HUES48 (cell line): ENCODE results near the gene ZBTB5.
"Not testable (repeated sequence)": the region's sequence is repeated elsewhere in the genome, so short reads cannot be mapped to it uniquely, and the experiment has no call there.

ENCODE experiments used
- H3K27ac ChIP-seq: one replicate; pipeline ENCODE4 v1.7.0; 2013; ENCODE audit warnings: low read depth, low read length, inconsistent platforms
- H3K27me3 ChIP-seq: 2 replicates; pipeline ENCODE4 v1.6.1; 2013; ENCODE audit warnings: mild to moderate bottlenecking, low read length; ENCODE audit not compliant: control insufficient read depth, insufficient read depth
- H3K36me3 ChIP-seq: 2 replicates; pipeline ENCODE4 v1.6.1; 2013; ENCODE audit warnings: low read length; ENCODE audit not compliant: control insufficient read depth, insufficient read depth
- H3K4me1 ChIP-seq: 2 replicates; pipeline ENCODE4 v1.6.1; 2013; ENCODE audit warnings: mild to moderate bottlenecking, low read length; ENCODE audit not compliant: control insufficient read depth, insufficient read depth
- H3K4me3 ChIP-seq: 2 replicates; pipeline ENCODE4 v1.5.1; 2013; ENCODE audit warnings: mild to moderate bottlenecking, low read depth, low read length
- H3K9ac ChIP-seq: 2 replicates; pipeline ENCODE4 v1.6.1; 2013; ENCODE audit warnings: mild to moderate bottlenecking, low read depth, low read length, moderate library complexity
- H3K9me3 ChIP-seq: 2 replicates; pipeline ENCODE4 v1.6.1; 2013; ENCODE audit warnings: low read length; ENCODE audit not compliant: control insufficient read depth, insufficient read depth

The ZBTB5 gene

GRCh38 chr9:37398464-37399025 is 66.7 kb downstream of the ZBTB5 start:
- no peak overlapping the region for H3K27ac ChIP-seq
- no peaks in the 10 kb centered on the region for H3K27me3 ChIP-seq
- no peaks in the 10 kb centered on the region for H3K4me1 ChIP-seq

GRCh38 chr9:37397948-37398347 is 67.3 kb downstream of the ZBTB5 start:
- not testable (repeated sequence) for H3K4me3 ChIP-seq, H3K36me3 ChIP-seq, H3K27ac ChIP-seq, H3K27me3 ChIP-seq, H3K4me1 ChIP-seq, H3K9me3 ChIP-seq, H3K9ac ChIP-seq

More at GRCh38 chr9:37398464-37399025, 66.7 kb downstream of the ZBTB5 start:
- H3K9ac ChIP-seq, result no peak overlapping the region
- H3K36me3 ChIP-seq, result no peaks in the 10 kb centered on the region
- no peak overlapping the region for H3K4me3 ChIP-seq
- H3K9me3 ChIP-seq, result no peaks in the 10 kb centered on the region

GRCh38 chr9:37395663-37396062 is 69.6 kb downstream of the ZBTB5 start:
- Histone ChIP-seq H3K4me1 (no peaks in the 10 kb centered on the region), H3K27me3 (no peaks in the 10 kb centered on the region), H3K9ac (no peak overlapping the region), H3K4me3 (no peak overlapping the region), H3K36me3 (no peaks in the 10 kb centered on the region), H3K9me3 (no peaks in the 10 kb centered on the region), H3K27ac (no peak overlapping the region)

DNA sequence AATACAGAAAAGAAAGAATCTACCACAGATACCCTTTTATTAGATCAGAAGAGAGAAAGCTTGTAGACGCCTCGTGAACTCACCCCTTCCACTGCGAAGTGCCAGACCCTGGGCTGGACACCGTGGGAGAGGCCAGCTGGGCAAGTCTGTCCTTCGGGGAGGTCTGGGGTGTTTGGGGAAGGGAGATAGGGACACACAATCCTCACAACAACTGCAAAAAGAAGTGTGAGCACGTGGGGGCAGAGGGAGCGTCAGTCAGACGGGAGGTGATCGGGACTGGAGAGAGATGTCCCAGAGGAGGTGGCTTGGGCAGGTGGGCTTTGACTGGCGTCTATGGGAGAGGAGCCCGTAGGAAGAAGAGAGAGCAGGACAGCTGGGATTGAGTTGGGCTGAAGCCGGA is 70.0 kb downstream of the ZBTB5 start:
- Histone ChIP-seq H3K9me3 (no peaks in the 10 kb centered on the region), H3K27ac (no peak overlapping the region)

DNA sequence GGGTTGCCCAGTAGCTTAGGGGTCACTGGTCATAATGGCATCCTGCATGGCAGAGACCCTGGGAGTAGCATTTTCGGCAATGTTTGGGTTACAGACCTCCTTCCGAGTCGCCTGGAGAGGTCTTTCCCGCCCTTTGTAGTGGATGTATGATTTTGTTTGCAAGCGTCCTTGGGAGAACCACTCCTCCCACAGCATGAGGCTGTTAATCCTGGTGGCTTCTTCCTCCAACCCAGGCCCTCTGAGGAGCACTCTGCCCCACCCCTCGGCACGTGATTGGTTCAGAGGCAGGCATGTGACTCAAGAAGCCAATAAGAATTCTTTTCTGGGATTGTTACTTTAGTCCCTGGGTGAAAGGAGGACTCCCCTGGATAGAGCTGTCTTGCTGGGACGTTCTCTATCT is 73.0 kb downstream of the ZBTB5 start:
- H3K36me3 ChIP-seq, result no peaks in the 10 kb centered on the region
- H3K27ac ChIP-seq, result no peak overlapping the region
- H3K27me3 ChIP-seq, result no peaks in the 10 kb centered on the region
- H3K4me3 ChIP-seq, result no peak overlapping the region
- no peak overlapping the region for H3K9ac ChIP-seq
- H3K9me3 ChIP-seq, result no peaks in the 10 kb centered on the region
- H3K4me1 ChIP-seq, result no peaks in the 10 kb centered on the region

More for the DNA sequence above, 70.0 kb downstream of the ZBTB5 start:
- Histone ChIP-seq H3K4me1 (no peaks in the 10 kb centered on the region), H3K27me3 (no peaks in the 10 kb centered on the region), H3K36me3 (no peaks in the 10 kb centered on the region), H3K9ac (no peak overlapping the region), H3K4me3 (no peak overlapping the region)

GRCh38 chr9:37390759-37391158 is 74.5 kb downstream of the ZBTB5 start:
- Histone ChIP-seq H3K9me3 (no peaks in the 10 kb centered on the region), H3K9ac (no peak overlapping the region), H3K4me1 (no peaks in the 10 kb centered on the region), H3K36me3 (no peaks in the 10 kb centered on the region), H3K27me3 (no peaks in the 10 kb centered on the region), H3K4me3 (no peak overlapping the region), H3K27ac (no peak overlapping the region)
